Gastrocnemius medialis (tissue), 4 donors: ENCODE results near the gene SKP1. TPM values are rescaled to one million over a fixed set of nuclear protein-coding genes. Genes with fewer than 3 reads are reported as not detected.

Experiments
- microRNA-seq, 2 donors: library from miRNA; unstranded; fragments of <30 nt; microRNA quantifications; one replicate each; pipeline ENCODE4, GENCODE V29; 2016; ENCODE audit warnings: borderline replicate concordance in 2 of 2
- total RNA-seq, 4 donors: library from RNA; depleted of rRNA; stranded (reverse); fragments of >200 nt; gene quantifications; one replicate each; pipeline versions ENCODE4 v1.1.0 to v1.2.3, GENCODE V29; 2016

Gene SKP1
- total RNA-seq, 4 donors from 2014 or later, result 318 to 499 (median 476) TPM

Small RNA genes within 50 kb of the gene (microRNA-seq; reads per million reads assigned to microRNA genes)
- gene MIR3661, result 0 to 0.85 reads per million in 2 donors

Other genes with a start within 250 kb of the SKP1 start
- 10 to 100 TPM; 18.7 to 30.3 (median 24.4) TPM for gene C5orf15, start 208.3 kb downstream of the SKP1 start, total RNA-seq
- 100 to 1,000 TPM; 412 to 611 (median 495) TPM for gene VDAC1, start 172.0 kb downstream of the SKP1 start, total RNA-seq
- 1 to 10 TPM in 1 of 4 donors, under 1 TPM in 3; 0.25 to 2.1 (median 0.66) TPM for gene TCF7, start 62.3 kb downstream of the SKP1 start, total RNA-seq
- 100 to 1,000 TPM in 3 of 4 donors, 10 to 100 TPM in 1; 90.2 to 179 (median 155) TPM for gene PPP2CA, start 49.1 kb upstream of the SKP1 start, total RNA-seq
- gene CDKL3, start 190.2 kb upstream of the SKP1 start, total RNA-seq, result 10 to 100 TPM in 1 of 4 donors, 1 to 10 TPM in 2, under 1 TPM in 1; 0.36 to 10.4 (median 5.1) TPM
- gene UBE2B, start 194.6 kb upstream of the SKP1 start, total RNA-seq, result 100 to 1,000 TPM in 1 of 4 donors, 10 to 100 TPM in 3; 22.2 to 124 (median 70.3) TPM
- 10 to 100 TPM; 23.6 to 58.5 (median 37.4) TPM for gene CDKN2AIPNL, start 234.9 kb upstream of the SKP1 start, total RNA-seq